ENCODE results near the gene CSNK1A1. TPM values are rescaled to one million over a fixed set of nuclear protein-coding genes. Genes with fewer than 3 reads are reported as not detected.

CSNK1A1 gene
- polyA plus RNA-seq, 2 of the 4 experiments (the other 2 are of a cell fraction): 123 to 218 TPM

DNA sequence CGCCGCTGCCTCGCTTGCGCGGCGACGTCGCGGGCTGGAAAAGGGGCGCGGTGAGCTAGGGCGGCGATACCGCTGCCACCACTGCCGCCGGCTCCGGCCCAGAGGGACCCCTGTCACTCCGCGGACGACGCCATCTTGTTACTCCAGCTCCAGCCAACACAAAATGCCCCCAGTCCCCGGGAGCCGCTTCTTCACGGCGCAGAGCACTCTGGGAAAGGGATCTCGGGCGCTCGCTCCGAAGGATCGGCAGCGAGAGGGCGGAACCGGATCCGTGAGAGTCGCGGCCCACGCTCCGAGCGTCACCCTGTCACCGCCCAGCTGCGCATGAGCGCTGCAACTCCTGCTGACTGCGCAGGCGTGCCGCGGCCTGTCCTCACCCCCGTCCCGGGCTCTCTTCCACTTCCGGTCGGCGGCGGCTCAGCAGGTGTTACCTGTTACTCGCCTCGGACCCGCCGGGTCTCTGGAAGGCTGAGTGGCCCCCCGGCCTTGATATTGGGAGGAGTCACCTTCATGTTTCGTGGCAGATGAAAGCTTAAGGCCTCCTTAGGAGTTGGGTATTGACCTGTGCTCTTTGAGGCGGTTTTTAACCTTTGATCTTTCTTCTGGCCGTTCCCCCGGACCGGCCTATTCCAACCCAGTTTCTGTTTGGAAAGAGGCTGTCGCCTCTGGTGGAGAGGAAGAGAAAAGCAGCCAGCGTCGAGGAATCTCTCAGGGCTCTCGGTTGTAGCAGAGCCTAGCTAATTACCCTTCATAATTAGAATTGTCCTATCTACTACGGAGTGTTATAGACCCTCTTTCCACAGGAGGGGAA is at the start of gene CSNK1A1 (continued):
- peak; percentile 78 for TF ChIP-seq CTCF (IDR thresholded peaks at IDR 0.05)
- TF ChIP-seq MAFK (IDR thresholded peaks at IDR 0.05; ENCODE audit: partially characterized antibody): peak; percentile 89
- TF ChIP-seq PBX3 (IDR thresholded peaks at IDR 0.05): no peak
- TF ChIP-seq TP53 (CRISPR knock-in tag; IDR thresholded peaks at IDR 0.05): no peak
- TF ChIP-seq JUN (IDR thresholded peaks at IDR 0.05): peak; percentile 93 to 94
- TF ChIP-seq EHMT2 (IDR thresholded peaks at IDR 0.05; ENCODE audit: low read depth): no peak
- no peak for TF ChIP-seq FOSL2 (IDR thresholded peaks at IDR 0.05)
- no peak for TF ChIP-seq FOSL2 (CRISPR knock-in tag; IDR thresholded peaks at IDR 0.05)
- TF ChIP-seq MYC (IDR thresholded peaks at IDR 0.05; ENCODE audit: borderline replicate concordance, low read length): no peak
- TF ChIP-seq, protein P1, sequence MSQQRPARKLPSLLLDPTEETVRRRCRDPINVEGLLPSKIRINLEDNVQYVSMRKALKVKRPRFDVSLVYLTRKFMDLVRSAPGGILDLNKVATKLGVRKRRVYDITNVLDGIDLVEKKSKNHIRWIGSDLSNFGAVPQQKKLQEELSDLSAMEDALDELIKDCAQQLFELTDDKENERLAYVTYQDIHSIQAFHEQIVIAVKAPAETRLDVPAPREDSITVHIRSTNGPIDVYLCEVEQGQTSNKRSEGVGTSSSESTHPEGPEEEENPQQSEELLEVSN (IDR thresholded peaks at IDR 0.05; ENCODE audit: borderline replicate concordance, low read depth): peak; percentile 46; the same call in 1 of the 2 replicates
- no peak for TF ChIP-seq CBX8 (IDR thresholded peaks at IDR 0.05)
- no peak for TF ChIP-seq FOXS1 (CRISPR knock-in tag; IDR thresholded peaks at IDR 0.05)
- TF ChIP-seq GATA3 (IDR thresholded peaks at IDR 0.05; ENCODE audit: borderline replicate concordance): no peak; the same call in 1 of the 2 replicates
- TF ChIP-seq RAD21 (conservative IDR thresholded peaks at IDR 0.05 in 1 of 2, IDR thresholded peaks at IDR 0.05 in 1 of 2): peak; percentile 71 to 73
- TF ChIP-seq RFX5 (IDR thresholded peaks at IDR 0.05): peak; percentile 58
- no peak for TF ChIP-seq ZNF302 (CRISPR knock-in tag; IDR thresholded peaks at IDR 0.05)
- TF ChIP-seq EP300 (IDR thresholded peaks at IDR 0.05): no peak
- no peak for TF ChIP-seq SREBF2 (IDR thresholded peaks at IDR 0.05)
- no peak for TF ChIP-seq CEBPB (IDR thresholded peaks at IDR 0.05)
- TF ChIP-seq, protein P2, sequence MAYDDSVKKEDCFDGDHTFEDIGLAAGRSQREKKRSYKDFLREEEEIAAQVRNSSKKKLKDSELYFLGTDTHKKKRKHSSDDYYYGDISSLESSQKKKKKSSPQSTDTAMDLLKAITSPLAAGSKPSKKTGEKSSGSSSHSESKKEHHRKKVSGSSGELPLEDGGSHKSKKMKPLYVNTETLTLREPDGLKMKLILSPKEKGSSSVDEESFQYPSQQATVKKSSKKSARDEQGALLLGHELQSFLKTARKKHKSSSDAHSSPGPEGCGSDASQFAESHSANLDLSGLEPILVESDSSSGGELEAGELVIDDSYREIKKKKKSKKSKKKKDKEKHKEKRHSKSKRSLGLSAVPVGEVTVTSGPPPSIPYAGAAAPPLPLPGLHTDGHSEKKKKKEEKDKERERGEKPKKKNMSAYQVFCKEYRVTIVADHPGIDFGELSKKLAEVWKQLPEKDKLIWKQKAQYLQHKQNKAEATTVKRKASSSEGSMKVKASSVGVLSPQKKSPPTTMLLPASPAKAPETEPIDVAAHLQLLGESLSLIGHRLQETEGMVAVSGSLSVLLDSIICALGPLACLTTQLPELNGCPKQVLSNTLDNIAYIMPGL (CRISPR knock-in tag; IDR thresholded peaks at IDR 0.05; ENCODE audit: borderline replicate concordance): no peak
- no peak for TF ChIP-seq NR3C1 (IDR thresholded peaks at IDR 0.05)
- TF ChIP-seq MAZ (IDR thresholded peaks at IDR 0.05; ENCODE audit: borderline replicate concordance, low read depth, low read length): no peak
- TF ChIP-seq, protein P3, sequence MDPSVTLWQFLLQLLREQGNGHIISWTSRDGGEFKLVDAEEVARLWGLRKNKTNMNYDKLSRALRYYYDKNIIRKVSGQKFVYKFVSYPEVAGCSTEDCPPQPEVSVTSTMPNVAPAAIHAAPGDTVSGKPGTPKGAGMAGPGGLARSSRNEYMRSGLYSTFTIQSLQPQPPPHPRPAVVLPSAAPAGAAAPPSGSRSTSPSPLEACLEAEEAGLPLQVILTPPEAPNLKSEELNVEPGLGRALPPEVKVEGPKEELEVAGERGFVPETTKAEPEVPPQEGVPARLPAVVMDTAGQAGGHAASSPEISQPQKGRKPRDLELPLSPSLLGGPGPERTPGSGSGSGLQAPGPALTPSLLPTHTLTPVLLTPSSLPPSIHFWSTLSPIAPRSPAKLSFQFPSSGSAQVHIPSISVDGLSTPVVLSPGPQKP (IDR thresholded peaks at IDR 0.05; ENCODE audit: low read depth, low read length): 0 out of 2 replicates have a peak, but pooled peaks have one; percentile 68
- peak; percentile 58 for TF ChIP-seq SMC3 (IDR thresholded peaks at IDR 0.05)
- TF ChIP-seq RARB (CRISPR knock-in tag; IDR thresholded peaks at IDR 0.05): no peak
- TF ChIP-seq TFCP2L1 (CRISPR knock-in tag; IDR thresholded peaks at IDR 0.05): no peak

Measured in A549 (cell line).